BE2C (cell line): ENCODE results near the gene RNF144A. TPM values are rescaled to one million over a fixed set of nuclear protein-coding genes. Genes with fewer than 3 reads are reported as not detected.

Experiments
- DNase-seq: peaks from one replicate; pipeline ENCODE4 v3.0.0-alpha.2; 2020
- H3K27me3 ChIP-seq: fragments of 250-450 bp; sonication (Bioruptor Pico); 2 replicates; pipeline ENCODE4 v1.5.1; 2020; ENCODE audit warnings: mild to moderate bottlenecking
- H3K36me3 ChIP-seq: fragments of 250-450 bp; sonication (Bioruptor Pico); 2 replicates; pipeline ENCODE4 v1.5.1; 2020; ENCODE audit warnings: mild to moderate bottlenecking
- H3K4me1 ChIP-seq: fragments of 250-450 bp; sonication (Bioruptor Pico); 2 replicates; pipeline ENCODE4 v1.5.1; 2020
- H3K4me3 ChIP-seq: 2 replicates; pipeline ENCODE4 v1.5.1; 2011; ENCODE audit warnings: low read depth, low read length
- H3K9me3 ChIP-seq: fragments of 250-450 bp; sonication (Bioruptor Pico); 2 replicates; pipeline ENCODE4 v1.5.1; 2020
- polyA plus RNA-seq: library from polyadenylated mRNA; unstranded; fragments of >200 nt; gene quantifications from one replicate; pipeline ENCODE4 v1.2.1, GENCODE V29; 2012; ENCODE audit warnings: low read depth, missing spikeins; ENCODE audit not compliant: insufficient read length, insufficient read depth
- TF ChIP-seq, protein P1 (sequence below): IDR thresholded peaks from 2 replicates; pipeline ENCODE4 v1.5.1; 2012; ENCODE audit warnings: mild to moderate bottlenecking, low read depth, low read length

RNF144A gene, protein sequence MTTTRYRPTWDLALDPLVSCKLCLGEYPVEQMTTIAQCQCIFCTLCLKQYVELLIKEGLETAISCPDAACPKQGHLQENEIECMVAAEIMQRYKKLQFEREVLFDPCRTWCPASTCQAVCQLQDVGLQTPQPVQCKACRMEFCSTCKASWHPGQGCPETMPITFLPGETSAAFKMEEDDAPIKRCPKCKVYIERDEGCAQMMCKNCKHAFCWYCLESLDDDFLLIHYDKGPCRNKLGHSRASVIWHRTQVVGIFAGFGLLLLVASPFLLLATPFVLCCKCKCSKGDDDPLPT
- 16.6 TPM for polyA plus RNA-seq

DNA sequence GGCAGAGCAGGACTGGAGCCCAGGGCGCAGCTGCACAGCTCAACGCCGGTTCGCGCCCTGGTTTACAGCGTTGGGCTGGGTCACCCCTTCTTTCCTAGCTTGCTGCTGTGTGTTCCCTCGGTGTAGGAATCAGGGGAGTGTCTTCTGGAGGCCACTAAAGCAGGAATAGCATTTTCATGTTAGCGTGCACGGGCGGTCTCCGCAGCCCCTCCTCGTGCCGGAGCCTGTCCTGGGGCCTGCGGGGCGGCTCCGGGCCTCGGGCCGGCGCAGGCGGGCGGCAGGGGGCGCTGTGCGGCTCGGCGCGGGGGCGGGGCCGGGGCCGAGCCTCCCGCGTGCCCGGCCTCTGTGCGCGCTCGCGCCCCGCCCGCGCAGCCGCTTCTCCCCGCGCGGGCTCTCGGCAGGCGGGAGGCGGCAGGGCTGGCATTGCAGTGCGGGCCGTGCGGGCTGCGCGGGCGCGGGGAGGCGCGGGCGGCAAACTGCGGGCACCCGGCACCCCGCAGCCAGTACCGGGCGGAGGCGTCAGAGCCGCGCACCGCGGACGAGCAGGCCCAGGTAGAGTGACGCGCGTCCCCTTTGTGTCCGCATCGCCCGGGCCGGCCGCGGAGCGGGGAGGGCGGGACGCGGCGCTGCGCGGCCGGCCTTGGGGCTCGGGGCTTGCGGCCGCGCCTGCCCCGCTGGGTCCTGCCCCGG, at the start of gene RNF144A:
Gene RNF144A (plus strand): TSS at position 342 of the 690 bp plus-strand sequence. CDS start 79,515 bp downstream, outside the sequence.
- H3K36me3 ChIP-seq = no peaks in the 10 kb centered on the region; the same call in none of the 2 replicates
- no peaks in the 10 kb centered on the region for H3K27me3 ChIP-seq
- DNase-seq = peak; percentile 81
- TF ChIP-seq, protein P1, sequence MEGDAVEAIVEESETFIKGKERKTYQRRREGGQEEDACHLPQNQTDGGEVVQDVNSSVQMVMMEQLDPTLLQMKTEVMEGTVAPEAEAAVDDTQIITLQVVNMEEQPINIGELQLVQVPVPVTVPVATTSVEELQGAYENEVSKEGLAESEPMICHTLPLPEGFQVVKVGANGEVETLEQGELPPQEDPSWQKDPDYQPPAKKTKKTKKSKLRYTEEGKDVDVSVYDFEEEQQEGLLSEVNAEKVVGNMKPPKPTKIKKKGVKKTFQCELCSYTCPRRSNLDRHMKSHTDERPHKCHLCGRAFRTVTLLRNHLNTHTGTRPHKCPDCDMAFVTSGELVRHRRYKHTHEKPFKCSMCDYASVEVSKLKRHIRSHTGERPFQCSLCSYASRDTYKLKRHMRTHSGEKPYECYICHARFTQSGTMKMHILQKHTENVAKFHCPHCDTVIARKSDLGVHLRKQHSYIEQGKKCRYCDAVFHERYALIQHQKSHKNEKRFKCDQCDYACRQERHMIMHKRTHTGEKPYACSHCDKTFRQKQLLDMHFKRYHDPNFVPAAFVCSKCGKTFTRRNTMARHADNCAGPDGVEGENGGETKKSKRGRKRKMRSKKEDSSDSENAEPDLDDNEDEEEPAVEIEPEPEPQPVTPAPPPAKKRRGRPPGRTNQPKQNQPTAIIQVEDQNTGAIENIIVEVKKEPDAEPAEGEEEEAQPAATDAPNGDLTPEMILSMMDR = peak; percentile 23; the same call in 1 of the 2 replicates
- peaks cover 31% of the 10 kb centered on the region for H3K4me1 ChIP-seq
- peak within 1 kb of the TSS; percentile 74 for H3K4me3 ChIP-seq
- H3K9me3 ChIP-seq = no peaks in the 10 kb centered on the region

DNA sequence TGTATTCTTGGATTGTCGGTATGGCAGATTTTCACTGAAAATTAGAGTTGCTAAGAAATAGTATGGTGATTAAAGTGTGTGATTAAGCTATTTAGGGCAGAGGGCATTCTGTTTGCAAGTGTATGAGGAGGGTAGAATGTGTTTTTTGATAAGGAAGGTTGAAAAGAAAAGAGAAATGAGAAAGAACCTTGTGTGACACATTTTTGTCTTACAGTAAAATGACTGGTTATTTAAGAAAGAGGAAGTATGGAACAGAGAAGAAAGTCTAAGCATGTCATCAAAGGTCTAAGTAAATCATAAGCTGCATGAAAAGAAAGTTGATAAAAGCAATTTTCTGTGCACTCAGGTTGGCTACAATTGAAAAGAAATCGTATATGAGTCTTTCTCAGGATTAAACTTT, 44.8 kb upstream of the RNF144A start:
- Histone ChIP-seq H3K4me1 (no peaks in the 10 kb centered on the region), H3K36me3 (no peaks in the 10 kb centered on the region), H3K9me3 (no peaks in the 10 kb centered on the region), H3K4me3 (no peak overlapping the region), H3K27me3 (peaks cover 7% of the 10 kb centered on the region)
- no peak for DNase-seq
- TF ChIP-seq, protein P1 = no peak

DNA sequence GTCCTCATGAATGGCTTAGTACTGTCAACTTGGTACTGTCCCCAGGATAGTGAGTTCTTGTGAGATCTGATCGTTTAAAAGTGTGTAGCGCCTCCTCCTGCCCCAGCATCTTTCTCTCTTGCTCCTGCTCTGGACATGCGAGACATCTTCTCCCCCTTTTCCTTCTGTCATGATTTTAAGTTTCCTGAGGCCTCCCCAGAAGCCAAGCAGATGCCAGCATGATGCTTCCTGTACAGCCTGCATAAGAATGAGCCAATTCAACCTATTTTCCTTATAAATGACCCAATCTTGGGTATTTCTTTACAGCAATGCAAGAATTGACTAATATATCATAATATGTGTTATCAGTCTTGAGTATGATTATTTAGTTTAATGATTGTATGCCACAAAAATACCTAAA, 43.2 kb upstream of the RNF144A start:
- Histone ChIP-seq H3K36me3 (no peaks in the 10 kb centered on the region), H3K4me3 (no peak overlapping the region), H3K4me1 (no peaks in the 10 kb centered on the region), H3K9me3 (no peaks in the 10 kb centered on the region), H3K27me3 (peaks cover 7% of the 10 kb centered on the region)
- TF ChIP-seq, protein P1 = no peak
- no peak for DNase-seq

DNA sequence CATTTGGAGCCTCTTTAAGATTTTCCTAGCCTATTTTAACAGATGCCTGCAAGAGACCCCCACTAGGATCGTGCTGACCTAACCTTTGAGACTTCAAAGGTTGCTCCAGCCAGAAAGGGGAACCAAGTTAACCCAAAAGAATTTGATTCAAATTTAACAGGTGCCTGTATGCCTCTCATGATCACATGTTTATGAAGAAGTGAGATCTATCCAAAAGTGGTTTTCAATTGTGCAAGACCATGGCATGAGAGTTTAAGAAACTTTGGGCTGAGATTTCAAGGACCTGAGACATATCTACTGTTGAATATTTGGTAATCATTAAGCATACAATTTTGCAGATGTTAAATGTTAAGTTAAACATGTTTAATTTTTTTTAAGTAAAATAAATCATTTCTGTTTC, 40.9 kb upstream of the RNF144A start:
- TF ChIP-seq, protein P1 = no peak
- DNase-seq = no peak
- H3K9me3 ChIP-seq = no peaks in the 10 kb centered on the region
- no peak overlapping the region for H3K4me3 ChIP-seq
- H3K4me1 ChIP-seq = no peaks in the 10 kb centered on the region
- H3K36me3 ChIP-seq = no peaks in the 10 kb centered on the region
- H3K27me3 ChIP-seq = peaks cover 5% of the 10 kb centered on the region

DNA sequence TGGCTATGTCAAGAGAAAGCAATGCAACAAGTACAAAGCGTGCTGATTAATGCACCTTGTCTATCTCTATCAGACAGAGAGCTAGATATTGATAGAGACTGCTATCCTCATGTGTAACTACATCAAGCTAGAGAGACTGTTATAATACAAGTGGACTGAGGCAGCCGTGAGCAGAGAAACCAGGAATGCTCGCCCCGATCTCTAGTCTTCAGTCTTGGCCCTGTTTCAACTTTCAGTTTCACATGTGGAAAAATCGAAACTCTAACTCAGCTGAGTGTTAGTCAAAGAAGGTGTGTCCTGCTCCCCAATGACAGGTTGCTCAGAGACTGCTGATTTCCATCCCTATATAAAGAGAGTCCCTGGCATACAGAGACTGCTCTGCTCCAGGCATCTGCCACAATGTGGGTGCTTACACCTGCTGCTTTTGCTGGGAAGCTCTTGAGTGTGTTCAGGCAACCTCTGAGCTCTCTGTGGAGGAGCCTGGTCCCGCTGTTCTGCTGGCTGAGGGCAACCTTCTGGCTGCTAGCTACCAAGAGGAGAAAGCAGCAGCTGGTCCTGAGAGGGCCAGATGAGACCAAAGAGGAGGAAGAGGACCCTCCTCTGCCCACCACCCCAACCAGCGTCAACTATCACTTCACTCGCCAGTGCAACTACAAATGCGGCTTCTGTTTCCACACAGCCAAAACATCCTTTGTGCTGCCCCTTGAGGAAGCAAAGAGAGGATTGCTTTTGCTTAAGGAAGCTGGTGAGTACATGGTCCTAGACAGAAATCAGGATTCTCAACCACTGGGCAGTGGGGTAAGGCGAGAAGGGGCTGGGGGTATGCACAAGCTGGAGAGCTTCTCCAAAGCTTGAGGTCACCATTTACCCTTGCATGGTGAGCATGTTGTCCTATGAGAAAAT, 39.6 kb upstream of the RNF144A start, which contains the start of gene RSAD2:
Gene RSAD2 (plus strand): TSS at position 376 of the 903 bp plus-strand sequence. CDS start 24 bp downstream, at position 400.
- H3K9me3 ChIP-seq = no peaks in the 10 kb centered on the region
- no peaks in the 10 kb centered on the region for H3K4me1 ChIP-seq
- no peak for DNase-seq
- peak within 1 kb of the TSS; percentile 46 for H3K4me3 ChIP-seq
- H3K36me3 ChIP-seq = no peaks in the 10 kb centered on the region
- no peaks in the 10 kb centered on the region; the same call in 1 of the 2 replicates for H3K27me3 ChIP-seq
- TF ChIP-seq, protein P1 = no peak
